GM12878 (cell line): ENCODE data around the gene UEVLD. TPM values are rescaled to one million over a fixed set of nuclear protein-coding genes. Genes with fewer than 3 reads are reported as not detected.

Source experiments
- CBX3 ChIP-seq: fragments of 200-600 bp; sonication (generic); IDR thresholded peaks from 2 replicates; pipeline ENCODE4 v1.6.1; 2016; ENCODE audit warnings: low read depth, borderline replicate concordance
- E2F4 ChIP-seq: IDR thresholded peaks from 2 replicates; pipeline ENCODE4 v1.6.1; 2012; ENCODE audit warnings: low read depth, low read length, improper control_type of control experiment
- EGR1 ChIP-seq, 2 experiments: IDR thresholded peaks; 1 replicate in 1 of 2; 2 replicates in 1 of 2; pipeline ENCODE4 v1.6.1; 2011 to 2012; ENCODE audit warnings: low read depth in 2 of 2, low read length in 2 of 2, borderline replicate concordance in 1 of 2, mild to moderate bottlenecking in 1 of 2, moderate library complexity in 1 of 2
- HDAC2 ChIP-seq: fragments of 200-600 bp; sonication (generic); IDR thresholded peaks from 2 replicates; pipeline ENCODE4 v1.6.1; 2017
- HSF1 ChIP-seq: fragments of 150-350 bp; IDR thresholded peaks from 2 replicates; pipeline ENCODE4 v1.6.1; 2014; ENCODE audit warnings: mild to moderate bottlenecking, low read depth, low read length
- IRF3 ChIP-seq: fragments of 450-650 bp; IDR thresholded peaks from 2 replicates; pipeline ENCODE4 v1.6.1; 2014; ENCODE audit warnings: mild to moderate bottlenecking
- KAT2A ChIP-seq: conservative IDR thresholded peaks from 2 replicates; pipeline ENCODE4 v1.6.1; 2011; ENCODE audit warnings: low read depth, low read length; ENCODE audit not compliant: control insufficient read depth
- MAX ChIP-seq: IDR thresholded peaks from 2 replicates; pipeline ENCODE4 v1.6.1; 2012; ENCODE audit warnings: low read depth, low read length, improper control_type of control experiment
- MLLT1 ChIP-seq: fragments of 450-650 bp; IDR thresholded peaks from 2 replicates; pipeline ENCODE4 v1.6.1; 2016; ENCODE audit warnings: mild to moderate bottlenecking
- NFYA ChIP-seq: IDR thresholded peaks from 2 replicates; pipeline ENCODE4 v1.6.1; 2011; ENCODE audit warnings: low read depth, mild to moderate bottlenecking, low read length, improper control_type of control experiment, borderline replicate concordance
- NFYB ChIP-seq: IDR thresholded peaks from 2 replicates; pipeline ENCODE4 v1.6.1; 2011; ENCODE audit warnings: low read depth, mild to moderate bottlenecking, low read length, improper control_type of control experiment, moderate library complexity; ENCODE audit not compliant: insufficient read depth
- PAX5 ChIP-seq: IDR thresholded peaks from 2 replicates; pipeline ENCODE4 v1.6.1; 2011; ENCODE audit warnings: low read depth, low read length, borderline replicate concordance
- SIN3A ChIP-seq: IDR thresholded peaks from 2 replicates; pipeline ENCODE4 v1.6.1; 2012; ENCODE audit warnings: low read depth, low read length, improper control_type of control experiment
- SIX5 ChIP-seq: IDR thresholded peaks from 2 replicates; pipeline ENCODE4 v1.6.1; 2011; ENCODE audit warnings: mild to moderate bottlenecking, low read depth, low read length, moderate library complexity; ENCODE audit not compliant: severe bottlenecking
- SMAD1 ChIP-seq: fragments of 450-650 bp; IDR thresholded peaks from 2 replicates; pipeline ENCODE4 v1.6.1; 2018; ENCODE audit warnings: mild to moderate bottlenecking, low read depth; ENCODE audit not compliant: partially characterized antibody
- SMARCA5 ChIP-seq: fragments of 450-650 bp; IDR thresholded peaks from 2 replicates; pipeline ENCODE4 v1.6.1; 2017; ENCODE audit warnings: mild to moderate bottlenecking
- SMC3 ChIP-seq: IDR thresholded peaks from 2 replicates; pipeline ENCODE4 v1.6.1; 2011; ENCODE audit warnings: low read length, improper control_type of control experiment, borderline replicate concordance
- SREBF2 ChIP-seq: IDR thresholded peaks from 2 replicates; pipeline ENCODE4 v1.6.1; 2012; ENCODE audit warnings: mild to moderate bottlenecking, low read length
- SUPT20H ChIP-seq: IDR thresholded peaks from 2 replicates; pipeline ENCODE4 v1.6.1; 2011; ENCODE audit warnings: low read depth, mild to moderate bottlenecking, low read length, moderate library complexity, borderline replicate concordance; ENCODE audit not compliant: control insufficient read depth
- USF1 ChIP-seq: IDR thresholded peaks from 2 replicates; pipeline ENCODE4 v1.6.1; 2011; ENCODE audit warnings: borderline replicate concordance, low read depth, mild to moderate bottlenecking, moderate library complexity, mixed read lengths, low read length; ENCODE audit not compliant: insufficient read depth; ENCODE audit errors: extremely low read length
- ZNF207 ChIP-seq: fragments of 450-650 bp; IDR thresholded peaks from 2 replicates; pipeline ENCODE4 v1.6.1; 2014; ENCODE audit warnings: antibody characterized with exemption, mild to moderate bottlenecking, borderline replicate concordance
- ZNF384 ChIP-seq: IDR thresholded peaks from 2 replicates; pipeline ENCODE4 v1.6.1; 2012; ENCODE audit warnings: low read depth, mild to moderate bottlenecking, low read length, improper control_type of control experiment, borderline replicate concordance
- ZZZ3 ChIP-seq: IDR thresholded peaks from 2 replicates; pipeline ENCODE4 v1.6.1; 2011; ENCODE audit warnings: low read depth; ENCODE audit not compliant: control insufficient read depth, insufficient read length
- polyA plus RNA-seq, 11 experiments: library from polyadenylated mRNA; depleted of rRNA in 4 of 11; unstranded in 6 of 11; stranded (reverse) in 5 of 11; fragments of >200 nt; fragmentation: Nextera tagmentation in 4 of 11; fragmentation: Illumina TruSeq in 1 of 11; extraction: Ambion mirVana in 4 of 11; extraction: Trizol in 1 of 11; gene quantifications; 1 replicate in 1 of 11; 2 replicates in 10 of 11; pipeline versions ENCODE4 v1.2.1 to v1.2.3, GENCODE V29; 2011 to 2016; ENCODE audit warnings: inconsistent platforms in 2 of 11, missing spikeins in 2 of 11, low read depth in 1 of 11
- total RNA-seq, 4 experiments: library from RNA; depleted of rRNA in 3 of 4; stranded (reverse); fragments of >200 nt in 3 of 4; fragmentation: Illumina TruSeq in 1 of 4; extraction: Trizol in 1 of 4; gene quantifications; 2 replicates each; pipeline versions ENCODE4 v1.2.1 to v1.2.3, GENCODE V29; 2013 to 2021

UEVLD gene
- total and polyA plus RNA-seq, 10 of the 15 experiments (the other 5 are each of a cell fraction or from before 2014, with no cell fraction given) = 6.5 to 16.3 (median 13.4) TPM

GRCh38 chr11:18634140-18635032, 45.9 kb upstream of the UEVLD start, which contains the start of gene SPTY2D1 (continued):
- TF ChIP-seq ZZZ3 (no peak), SMARCA5 (no peak), SMAD1 (peak; percentile 47), HSF1 (no peak), CBX3 (no peak), ZNF384 (no peak), ZNF207 (no peak; the same call in 1 of the 2 replicates), MAX (peak; percentile 34), KAT2A (no peak), SUPT20H (no peak), SIN3A (peak; percentile 94), HDAC2 (0 out of 2 replicates have a peak, but pooled peaks have one; percentile 55), USF1 (no peak), SIX5 (peak; percentile 51), E2F4 (no peak), NFYB (peak; percentile 81), IRF3 (no peak), PAX5 (peak; percentile 22; the same call in 1 of the 2 replicates), MLLT1 (peak; percentile 53), NFYA (no peak), SMC3 (no peak), SREBF2 (no peak), EGR1 (IDR thresholded peaks at IDR 0.05; ENCODE audit: borderline replicate concordance in 1 of 2, low read depth in 2 of 2, low read length in 2 of 2) (peak; percentile 86 to 88)
